Measurements from ENCODE around the gene PPP1R12B.
A peak's percentile ranks its signal among the peaks of the same experiment; 100 is the strongest.

The PPP1R12B gene

GRCh38 chr1:202348509-202349205 is at the start of gene PPP1R12B:
PPP1R12B (plus strand) TSS chr1:202348699; CDS start chr1:202348852, 153 bp downstream.
- peak; percentile 98 for FAIRE-seq

GRCh38 chr1:202302166-202302565 is 46.3 kb upstream of the PPP1R12B start:
- FAIRE-seq: no peak

DNA sequence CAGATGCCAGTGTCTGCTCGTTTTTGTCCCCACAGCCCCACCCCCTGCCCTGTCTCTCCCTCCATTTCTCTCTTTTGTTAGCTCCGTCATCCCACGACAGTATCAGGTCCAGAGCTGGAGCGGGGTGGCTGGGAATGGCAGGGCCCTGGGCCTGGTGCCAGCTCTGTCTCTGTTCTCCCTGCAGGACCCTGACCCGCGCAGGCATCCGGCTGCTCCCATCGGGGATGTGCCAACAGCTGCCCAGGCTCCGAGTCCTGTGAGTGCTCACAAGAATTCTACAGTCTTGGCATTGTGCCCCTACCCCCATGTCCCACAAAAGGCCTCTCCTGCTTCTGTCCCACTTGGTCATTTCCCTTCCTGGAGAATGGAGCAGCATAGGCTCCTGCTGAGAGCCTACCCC is 44.1 kb upstream of the PPP1R12B start:
- FAIRE-seq: no peak

GRCh38 chr1:202305168-202305567 is 43.3 kb upstream of the PPP1R12B start:
- no peak for FAIRE-seq

- no peak for FAIRE-seq
Measured at GRCh38 chr1:202306535-202307345, 41.8 kb upstream of the PPP1R12B start.

DNA sequence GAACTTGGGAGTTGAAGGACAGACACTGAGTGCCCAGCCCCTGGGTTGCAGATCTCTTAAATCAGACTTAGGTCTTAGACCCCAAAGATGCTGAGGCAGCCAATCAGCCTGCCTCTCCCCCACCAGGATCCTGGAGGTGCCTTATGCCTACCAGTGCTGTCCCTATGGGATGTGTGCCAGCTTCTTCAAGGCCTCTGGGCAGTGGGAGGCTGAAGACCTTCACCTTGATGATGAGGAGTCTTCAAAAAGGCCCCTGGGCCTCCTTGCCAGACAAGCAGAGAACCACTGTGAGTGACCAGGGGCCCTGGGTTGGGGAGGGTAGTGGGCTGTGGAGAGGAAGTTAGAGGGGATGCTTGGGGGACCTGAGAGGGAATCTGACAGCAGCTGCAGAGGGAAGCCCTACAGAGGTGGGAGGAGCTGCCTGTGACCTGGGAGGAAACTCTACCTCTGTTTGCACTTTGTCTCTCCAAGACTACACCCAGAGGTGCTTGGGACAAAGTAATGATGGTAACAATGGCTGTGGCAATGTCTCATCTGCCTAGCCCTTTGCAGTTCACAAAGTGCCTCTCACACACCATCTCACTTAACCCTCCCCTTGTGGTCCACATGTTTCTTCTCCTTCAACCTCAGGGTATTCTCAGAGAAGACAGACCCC is 38.3 kb upstream of the PPP1R12B start:
- FAIRE-seq: no peak

- FAIRE-seq: no peak
Measured at GRCh38 chr1:202310746-202311145, 37.8 kb upstream of the PPP1R12B start.

DNA sequence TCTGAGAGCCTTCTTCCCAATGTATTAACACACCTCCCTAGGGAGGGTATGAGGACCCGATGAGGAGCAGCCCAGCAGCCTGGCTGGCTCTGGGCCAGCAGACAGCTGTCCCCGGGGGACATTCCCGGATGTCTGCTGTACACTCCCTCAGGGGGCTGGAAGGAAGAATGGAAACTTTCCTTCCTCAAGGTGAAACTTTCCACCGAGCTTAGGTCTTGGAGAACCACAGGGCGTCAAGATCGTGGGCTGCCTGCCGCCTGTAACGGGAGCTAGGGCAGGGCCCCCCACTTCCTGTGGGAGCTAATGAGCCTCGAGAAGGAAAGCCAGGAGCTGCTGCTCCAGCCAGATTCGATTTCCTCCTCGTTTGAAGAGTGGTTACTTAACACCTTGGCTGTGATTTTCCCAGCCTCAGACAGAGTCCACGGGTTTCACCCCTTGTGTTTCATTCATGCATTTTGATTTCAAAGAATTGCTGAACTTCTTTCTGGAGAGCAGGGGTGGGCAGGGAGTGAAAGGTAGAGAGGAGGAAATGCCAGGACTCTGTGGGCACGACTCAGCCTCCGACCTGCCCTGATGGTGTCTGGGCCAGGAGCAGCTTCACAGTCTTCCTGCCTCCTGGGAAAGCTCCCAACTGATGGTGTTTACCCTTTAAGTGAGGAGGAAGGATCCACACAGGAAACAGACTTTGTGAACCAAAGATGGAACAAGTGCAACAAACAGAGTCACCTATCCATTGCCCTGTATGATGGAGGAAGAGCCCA is 36.4 kb upstream of the PPP1R12B start:
- no peak for FAIRE-seq

GRCh38 chr1:202315576-202316168 is 32.8 kb upstream of the PPP1R12B start:
- FAIRE-seq: peak; percentile 79

- FAIRE-seq: no peak
Measured at GRCh38 chr1:202316186-202316585, 32.3 kb upstream of the PPP1R12B start.

DNA sequence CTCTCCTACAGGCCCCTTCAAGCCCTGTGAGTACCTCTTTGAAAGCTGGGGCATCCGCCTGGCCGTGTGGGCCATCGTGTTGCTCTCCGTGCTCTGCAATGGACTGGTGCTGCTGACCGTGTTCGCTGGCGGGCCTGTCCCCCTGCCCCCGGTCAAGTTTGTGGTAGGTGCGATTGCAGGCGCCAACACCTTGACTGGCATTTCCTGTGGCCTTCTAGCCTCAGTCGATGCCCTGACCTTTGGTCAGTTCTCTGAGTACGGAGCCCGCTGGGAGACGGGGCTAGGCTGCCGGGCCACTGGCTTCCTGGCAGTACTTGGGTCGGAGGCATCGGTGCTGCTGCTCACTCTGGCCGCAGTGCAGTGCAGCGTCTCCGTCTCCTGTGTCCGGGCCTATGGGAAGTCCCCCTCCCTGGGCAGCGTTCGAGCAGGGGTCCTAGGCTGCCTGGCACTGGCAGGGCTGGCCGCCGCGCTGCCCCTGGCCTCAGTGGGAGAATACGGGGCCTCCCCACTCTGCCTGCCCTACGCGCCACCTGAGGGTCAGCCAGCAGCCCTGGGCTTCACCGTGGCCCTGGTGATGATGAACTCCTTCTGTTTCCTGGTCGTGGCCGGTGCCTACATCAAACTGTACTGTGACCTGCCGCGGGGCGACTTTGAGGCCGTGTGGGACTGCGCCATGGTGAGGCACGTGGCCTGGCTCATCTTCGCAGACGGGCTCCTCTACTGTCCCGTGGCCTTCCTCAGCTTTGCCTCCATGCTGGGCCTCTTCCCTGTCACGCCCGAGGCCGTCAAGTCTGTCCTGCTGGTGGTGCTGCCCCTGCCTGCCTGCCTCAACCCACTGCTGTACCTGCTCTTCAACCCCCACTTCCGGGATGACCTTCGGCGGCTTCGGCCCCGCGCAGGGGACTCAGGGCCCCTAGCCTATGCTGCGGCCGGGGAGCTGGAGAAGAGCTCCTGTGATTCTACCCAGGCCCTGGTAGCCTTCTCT is 30.3 kb upstream of the PPP1R12B start:
- no peak for FAIRE-seq

DNA sequence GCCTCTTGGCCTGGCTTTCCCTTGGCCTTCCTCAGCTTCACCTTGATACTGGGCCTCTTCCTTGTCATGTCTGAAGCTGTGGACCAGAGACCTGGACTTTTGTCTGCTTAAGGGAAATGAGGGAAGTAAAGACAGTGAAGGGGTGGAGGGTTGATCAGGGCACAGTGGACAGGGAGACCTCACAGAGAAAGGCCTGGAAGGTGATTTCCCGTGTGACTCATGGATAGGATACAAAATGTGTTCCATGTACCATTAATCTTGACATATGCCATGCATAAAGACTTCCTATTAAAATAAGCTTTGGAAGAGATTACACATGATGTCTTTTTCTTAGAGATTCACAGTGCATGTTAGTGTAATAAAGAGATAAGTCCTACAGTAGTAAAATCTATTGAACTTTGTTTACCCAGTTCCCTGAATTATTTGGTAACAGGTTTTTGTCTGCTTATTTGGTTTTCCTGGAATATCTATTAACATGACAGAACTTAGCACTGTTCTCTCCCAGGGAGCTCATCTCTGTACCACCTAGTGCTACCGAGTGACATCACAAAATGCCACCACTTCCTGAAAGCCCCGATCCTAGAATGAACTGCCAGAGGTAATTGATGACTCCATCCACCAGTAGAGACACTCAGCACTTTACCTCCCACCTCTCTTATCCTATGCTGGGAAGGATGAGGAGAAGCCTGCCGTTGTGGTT is 29.0 kb upstream of the PPP1R12B start:
- FAIRE-seq: no peak

DNA sequence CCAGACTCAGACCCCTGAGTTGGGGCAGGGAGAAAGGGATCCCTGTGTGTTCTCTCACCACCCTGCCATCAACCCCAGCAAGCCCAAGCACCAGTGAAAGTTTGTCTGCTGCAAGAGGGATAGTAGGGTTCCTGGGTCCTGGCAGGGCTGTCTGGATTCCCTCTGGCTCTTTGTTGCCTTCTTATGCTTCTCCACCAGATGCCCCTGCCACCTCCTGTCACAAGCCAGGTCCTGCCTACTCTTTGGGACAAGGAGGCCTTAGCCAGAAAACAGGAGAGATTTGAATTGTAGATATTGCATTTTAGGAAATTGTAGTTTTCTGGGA is 28.5 kb upstream of the PPP1R12B start:
- FAIRE-seq: no peak

- no peak for FAIRE-seq
Measured at GRCh38 chr1:202323731-202324130, 24.8 kb upstream of the PPP1R12B start.

- FAIRE-seq: no peak
Measured at GRCh38 chr1:202324646-202325045, 23.9 kb upstream of the PPP1R12B start.

- FAIRE-seq: no peak
Measured at GRCh38 chr1:202329891-202330290, 18.6 kb upstream of the PPP1R12B start.

DNA sequence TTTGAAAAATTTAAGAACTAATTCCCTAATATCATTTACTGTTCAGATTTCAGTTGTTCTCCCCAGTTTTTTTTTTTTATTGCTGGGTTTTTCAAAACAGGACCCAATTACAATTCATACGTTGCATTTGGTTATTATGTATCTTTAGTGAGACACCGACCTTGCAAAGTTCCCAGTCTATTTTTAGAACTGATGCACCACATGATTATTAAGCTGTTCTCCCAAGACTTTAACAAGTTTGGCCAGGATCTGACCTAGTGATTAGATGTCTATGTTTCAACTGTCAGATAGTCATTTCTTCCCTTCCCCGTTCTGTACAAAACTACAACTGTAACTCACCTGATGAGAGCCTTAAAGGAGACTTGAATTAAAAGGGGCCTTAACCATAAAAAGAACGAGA is 14.6 kb upstream of the PPP1R12B start:
- no peak for FAIRE-seq

GRCh38 chr1:202343652-202344349 is 4.7 kb upstream of the PPP1R12B start:
- peak; percentile 91 for FAIRE-seq

DNA sequence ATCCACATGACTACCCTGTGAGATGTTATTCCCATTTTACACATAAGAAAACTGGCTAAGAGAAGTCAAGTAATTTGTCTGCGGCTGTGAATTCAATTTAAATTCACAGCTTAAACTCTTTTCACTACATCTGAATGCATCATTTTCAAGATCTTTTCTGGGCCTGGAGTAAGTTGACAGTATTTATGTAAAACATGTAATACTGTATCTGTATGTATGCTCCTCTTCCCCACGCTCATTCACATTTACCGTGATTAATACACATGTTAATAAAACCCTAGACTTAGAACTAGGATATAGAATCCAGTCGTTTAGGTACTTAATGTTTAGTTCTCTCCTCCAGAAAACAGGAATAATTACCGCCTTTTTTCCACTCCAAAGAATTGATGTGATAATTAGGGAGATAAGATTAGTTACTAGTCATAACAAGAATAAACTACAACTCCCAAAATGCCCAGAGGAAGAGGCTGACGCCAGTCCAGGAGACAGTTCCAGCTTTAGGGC is 442 bp upstream of the PPP1R12B start:
- no peak for FAIRE-seq

All from G401.6 (cell line).